Body of pancreas (tissue), 4 donors: Measurements from ENCODE around the gene ACACB. TPM values are rescaled to one million over a fixed set of nuclear protein-coding genes. Genes with fewer than 3 reads are reported as not detected.

ENCODE experiments used
- ATAC-seq: fragments of 150-250 bp; one replicate; pipeline ENCODE4 v1.9.1; 2016
- DNase-seq, 4 donors: peaks; one replicate each; pipeline ENCODE4 v3.0.0-alpha.2; 2019
- H3K27ac ChIP-seq, 4 donors: fragments of 200-600 bp; sonication (generic); 1 replicate in 3 of 4; 2 replicates in 1 of 4; pipeline versions ENCODE4 v1.5.1 to v1.6.1; 2016 to 2019; ENCODE audit warnings: mild to moderate bottlenecking in 1 of 4, mixed read lengths in 1 of 4, moderate library complexity in 1 of 4
- H3K27me3 ChIP-seq, 2 donors: fragments of 200-600 bp; sonication (generic); one replicate each; pipeline ENCODE4 v1.6.0; 2016; ENCODE audit warnings: mild to moderate bottlenecking in 1 of 2
- H3K36me3 ChIP-seq, 2 donors: fragments of 200-600 bp; sonication (generic); replicated peaks in 1 of 2; 2 replicates each; pipeline ENCODE4 v1.5.1; 2016; ENCODE audit warnings: low read depth in 2 of 2; ENCODE audit not compliant: insufficient read depth in 1 of 2
- H3K4me1 ChIP-seq: fragments of 200-600 bp; sonication (generic); one replicate; pipeline ENCODE4 v1.6.0; 2016
- H3K4me3 ChIP-seq, 2 donors: fragments of 200-600 bp; sonication (generic); 1 replicate in 1 of 2; 2 replicates in 1 of 2; pipeline ENCODE4 v1.5.1; 2016 to 2019
- H3K9me3 ChIP-seq, 3 donors: fragments of 200-600 bp; sonication (generic); 1 replicate in 2 of 3; 2 replicates in 1 of 3; pipeline ENCODE4 v1.5.1; 2016
- POLR2A ChIP-seq, 3 donors: fragments of 450-650 bp; IDR thresholded peaks; one replicate each; pipeline ENCODE4 v1.6.1; 2016; ENCODE audit warnings: antibody characterized with exemption in 3 of 3, mild to moderate bottlenecking in 2 of 3
- WGBS, 2 donors: methylation state at CpG; one replicate each; pipeline ENCODE4 v1.1.5; 2017; 5-methylcytosine and 5-hydroxymethylcytosine counted together
- intact Hi-C: fragments of 100-400 bp; cut with DNase I; formaldehyde crosslinking; loops from one replicate; pipeline ENCODE4 v1.15.1; 2023
- total RNA-seq, 2 donors: library from RNA; depleted of rRNA; stranded (reverse); fragments of >200 nt; gene quantifications; one replicate each; pipeline ENCODE4 v1.1.0, GENCODE V29; 2016
- TF ChIP-seq, protein P1 (sequence below), 7 experiments: fragments of 450-650 bp in 4 of 7; fragments of 200-600 bp in 3 of 7; sonication (generic) in 3 of 7; IDR thresholded peaks; one replicate each; pipeline ENCODE4 v1.5.1; 2016 to 2019; ENCODE audit warnings: antibody characterized with exemption in 7 of 7

Gene ACACB
- total RNA-seq, 2 donors from 2014 or later = 71.1 to 358 TPM

DNA sequence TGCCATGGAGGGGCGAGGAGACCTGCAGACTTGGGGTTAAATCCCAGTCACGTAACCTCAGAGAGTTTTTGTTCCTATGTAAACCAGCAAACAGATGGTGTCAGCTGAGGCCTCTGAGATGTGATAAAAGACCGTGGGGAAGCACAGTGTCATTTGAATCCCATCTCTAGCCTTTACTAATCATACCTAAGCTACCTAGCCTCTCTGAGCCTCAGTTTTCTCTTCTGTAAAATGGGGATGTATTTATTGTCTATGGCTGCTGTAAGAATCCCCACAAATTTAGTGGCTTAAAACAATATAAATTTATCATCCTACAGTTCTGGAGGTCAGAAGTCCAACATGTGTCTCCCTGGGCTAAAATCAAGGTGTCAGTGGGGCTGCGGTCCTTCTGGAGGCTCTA is 158.8 kb downstream of the ACACB start:
- no peaks in the 10 kb centered on the region for H3K9me3 ChIP-seq
- H3K27me3 ChIP-seq = no peaks in the 10 kb centered on the region
- intact Hi-C loops = loop anchor here (10.0 kb wide), 1 partner anchor 110 kb away; no protein-coding TSS in a partner anchor
- no peak overlapping the region for H3K27ac ChIP-seq
- DNase-seq (no peak), ATAC-seq (no peak)
- no peaks in the 10 kb centered on the region for H3K4me1 ChIP-seq
- H3K4me3 ChIP-seq = no peak overlapping the region
- no peaks in the 10 kb centered on the region for H3K36me3 ChIP-seq
- 67 to 71% methylated on average over 4 of the region's 4 CpGs for WGBS, 2 donors
- no peak for TF ChIP-seq POLR2A (IDR thresholded peaks at IDR 0.05)
- TF ChIP-seq, protein P1, sequence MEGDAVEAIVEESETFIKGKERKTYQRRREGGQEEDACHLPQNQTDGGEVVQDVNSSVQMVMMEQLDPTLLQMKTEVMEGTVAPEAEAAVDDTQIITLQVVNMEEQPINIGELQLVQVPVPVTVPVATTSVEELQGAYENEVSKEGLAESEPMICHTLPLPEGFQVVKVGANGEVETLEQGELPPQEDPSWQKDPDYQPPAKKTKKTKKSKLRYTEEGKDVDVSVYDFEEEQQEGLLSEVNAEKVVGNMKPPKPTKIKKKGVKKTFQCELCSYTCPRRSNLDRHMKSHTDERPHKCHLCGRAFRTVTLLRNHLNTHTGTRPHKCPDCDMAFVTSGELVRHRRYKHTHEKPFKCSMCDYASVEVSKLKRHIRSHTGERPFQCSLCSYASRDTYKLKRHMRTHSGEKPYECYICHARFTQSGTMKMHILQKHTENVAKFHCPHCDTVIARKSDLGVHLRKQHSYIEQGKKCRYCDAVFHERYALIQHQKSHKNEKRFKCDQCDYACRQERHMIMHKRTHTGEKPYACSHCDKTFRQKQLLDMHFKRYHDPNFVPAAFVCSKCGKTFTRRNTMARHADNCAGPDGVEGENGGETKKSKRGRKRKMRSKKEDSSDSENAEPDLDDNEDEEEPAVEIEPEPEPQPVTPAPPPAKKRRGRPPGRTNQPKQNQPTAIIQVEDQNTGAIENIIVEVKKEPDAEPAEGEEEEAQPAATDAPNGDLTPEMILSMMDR (IDR thresholded peaks at IDR 0.05) = no peak

DNA sequence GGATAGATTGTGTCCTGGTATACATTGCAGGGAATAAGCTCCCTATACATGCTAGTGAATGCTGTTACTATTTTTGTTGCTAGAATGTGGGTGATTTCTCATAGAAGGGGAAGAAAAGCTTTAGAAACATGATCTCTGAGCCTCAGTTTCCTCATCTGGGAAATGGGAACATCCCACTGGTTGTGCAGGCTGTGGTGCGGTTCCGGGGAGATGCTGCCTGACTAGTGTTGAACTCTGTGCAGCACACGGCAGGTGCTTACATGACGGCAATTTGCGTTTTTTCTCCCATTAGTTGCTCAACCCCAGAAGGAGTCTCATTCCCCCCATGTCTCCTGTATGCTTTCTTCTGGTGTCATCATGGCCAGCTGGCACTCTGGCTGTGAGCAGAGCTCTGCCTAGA is 159.8 kb downstream of the ACACB start:
- ATAC-seq (no peak), DNase-seq (no peak)
- no peaks in the 10 kb centered on the region for H3K9me3 ChIP-seq
- H3K27ac ChIP-seq = no peak overlapping the region
- H3K27me3 ChIP-seq = no peaks in the 10 kb centered on the region
- H3K4me3 ChIP-seq = no peak overlapping the region
- no peaks in the 10 kb centered on the region for H3K4me1 ChIP-seq
- 91 to 92% methylated on average over 5 of the region's 5 CpGs for WGBS, 2 donors
- intact Hi-C loops = loop anchor here (10.0 kb wide), 1 partner anchor 109 kb away; no protein-coding TSS in a partner anchor
- no peaks in the 10 kb centered on the region for H3K36me3 ChIP-seq
- TF ChIP-seq POLR2A (IDR thresholded peaks at IDR 0.05) = no peak
- TF ChIP-seq, protein P1 (IDR thresholded peaks at IDR 0.05) = no peak

DNA sequence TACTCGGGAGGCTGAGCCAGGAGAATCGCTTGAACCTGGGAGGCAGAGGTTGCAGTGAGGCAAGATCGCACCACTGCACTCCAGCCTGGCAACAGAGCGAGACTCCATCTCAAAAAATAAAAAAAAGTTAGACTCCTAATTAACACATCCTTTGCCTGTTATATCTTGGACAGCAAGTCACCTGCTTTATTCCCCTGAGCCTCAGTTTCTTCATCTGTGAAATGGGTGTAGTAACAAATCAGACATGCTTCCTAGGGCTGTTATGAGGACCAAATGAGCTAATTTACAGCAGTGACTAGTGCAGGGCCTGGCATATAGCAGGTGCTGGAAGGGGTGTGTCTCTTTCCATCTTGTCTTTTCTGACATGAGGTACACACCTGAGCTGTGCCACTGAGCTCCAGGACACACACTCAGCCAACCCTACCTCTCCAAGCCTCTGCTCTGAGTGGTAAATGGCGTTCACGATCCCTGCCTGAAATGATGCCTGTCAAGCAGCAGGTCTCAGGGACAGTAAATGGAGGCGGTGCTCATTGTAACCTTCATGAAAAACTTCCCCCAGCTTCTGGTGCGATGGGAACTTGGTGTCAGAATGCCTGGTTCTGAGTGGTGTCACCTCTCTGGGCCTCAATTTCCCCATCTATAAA is 161.0 kb downstream of the ACACB start:
- Histone ChIP-seq H3K4me1 (no peaks in the 10 kb centered on the region), H3K36me3 (no peaks in the 10 kb centered on the region), H3K4me3 (no peak overlapping the region), H3K27me3 (no peaks in the 10 kb centered on the region), H3K9me3 (no peaks in the 10 kb centered on the region), H3K27ac (no peak overlapping the region)
- intact Hi-C loops = loop anchor here (10.0 kb wide), 1 partner anchor 107 kb away; no protein-coding TSS in a partner anchor
- ATAC-seq (no peak), DNase-seq (no peak)
- no peak for TF ChIP-seq POLR2A (IDR thresholded peaks at IDR 0.05)
- TF ChIP-seq, protein P1 (IDR thresholded peaks at IDR 0.05) = no peak
- 89 to 90% methylated on average over 8 of the region's 8 CpGs for WGBS, 2 donors

DNA sequence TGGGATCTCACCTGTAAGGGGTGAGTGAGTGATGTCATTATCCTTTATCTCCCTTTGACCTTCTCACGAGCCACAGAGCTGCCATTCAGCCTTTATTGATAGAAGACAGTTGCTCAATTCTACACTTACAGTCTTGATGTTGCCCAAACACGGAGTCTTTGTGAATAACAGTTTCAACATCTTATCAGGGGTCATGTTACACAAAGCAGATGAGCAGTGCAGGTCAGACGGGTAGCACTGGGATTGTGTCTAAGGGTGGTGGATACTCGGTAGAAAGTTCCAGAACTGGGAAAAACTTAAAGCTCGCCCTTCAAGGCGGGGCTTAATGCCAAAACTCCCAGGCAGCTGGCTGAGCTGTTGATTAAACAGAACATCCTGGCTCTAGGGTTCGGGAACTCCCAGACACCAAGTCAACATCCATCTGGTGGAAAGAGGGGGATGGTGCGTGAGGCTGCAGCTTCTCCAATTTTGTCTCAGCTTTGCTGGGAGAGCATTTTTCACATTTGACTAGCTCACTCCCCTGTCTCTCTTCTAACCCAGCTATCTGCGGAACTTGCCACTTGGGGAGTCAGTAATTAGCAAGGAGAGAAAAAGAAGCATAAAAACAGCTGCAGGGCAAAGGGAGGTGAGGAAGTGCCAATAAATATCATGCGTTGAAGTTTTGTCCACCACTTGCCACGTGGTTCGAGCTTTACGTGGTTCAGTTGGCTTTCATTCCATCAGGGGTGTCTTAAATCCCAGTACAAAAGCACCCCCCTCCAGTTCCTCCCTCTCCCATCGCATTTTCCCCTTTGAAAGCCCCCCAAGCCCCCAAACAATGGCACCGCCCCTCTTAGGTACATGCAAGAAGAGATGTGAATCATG is 161.7 kb downstream of the ACACB start:
- Histone ChIP-seq H3K9me3 (no peaks in the 10 kb centered on the region), H3K27me3 (no peaks in the 10 kb centered on the region), H3K4me1 (no peaks in the 10 kb centered on the region), H3K4me3 (no peak overlapping the region), H3K36me3 (no peaks in the 10 kb centered on the region), H3K27ac (no peak overlapping the region)
- no peak for ATAC-seq
- intact Hi-C loops = loop anchor here (10.0 kb wide), 1 partner anchor 107 kb away; no protein-coding TSS in a partner anchor
- TF ChIP-seq POLR2A (IDR thresholded peaks at IDR 0.05) = no peak
- TF ChIP-seq, protein P1 (IDR thresholded peaks at IDR 0.05) = no peak
- peak in 1 of 4 donors; percentile 15 for DNase-seq
- 42 to 58% methylated on average over 14 to 15 of the region's 15 CpGs for WGBS, 2 donors
